Esophagus squamous epithelium (tissue), 5 donors: ENCODE measurements around the gene PTPRT. TPM values are rescaled to one million over a fixed set of nuclear protein-coding genes. Genes with fewer than 3 reads are reported as not detected.

Source experiments
- DNase-seq: peaks from one replicate; lab custom pipeline; 2025; lab: John Stamatoyannopoulos, UW
- H3K27ac ChIP-seq, 4 donors: fragments of 200-600 bp; sonication (generic); one replicate each; pipeline ENCODE4 v1.5.1; 2016 to 2019; ENCODE audit warnings: mild to moderate bottlenecking in 1 of 4
- H3K27me3 ChIP-seq, 4 donors: fragments of 200-600 bp; sonication (generic); 1 replicate in 3 of 4; 2 replicates in 1 of 4; pipeline versions ENCODE4 v1.5.1 to v1.6.0; 2017 to 2021; ENCODE audit warnings: antibody characterized with exemption in 1 of 4
- H3K36me3 ChIP-seq, 3 donors: fragments of 200-600 bp; sonication (generic); one replicate each; pipeline ENCODE4 v1.5.1; 2016 to 2019
- H3K4me1 ChIP-seq, 3 donors: fragments of 200-600 bp; sonication (generic); one replicate each; pipeline ENCODE4 v1.5.1; 2017 to 2019
- H3K4me3 ChIP-seq, 4 donors: fragments of 200-600 bp; sonication (generic); 1 replicate in 3 of 4; 2 replicates in 1 of 4; pipeline ENCODE4 v1.5.1; 2016 to 2019; ENCODE audit warnings: mild to moderate bottlenecking in 2 of 4, moderate library complexity in 1 of 4
- H3K9me3 ChIP-seq, 3 donors: fragments of 200-600 bp; sonication (generic); one replicate each; pipeline ENCODE4 v1.5.1; 2016 to 2019
- CTCF ChIP-seq, 6 experiments: fragments of 450-650 bp in 4 of 6; fragments of 200-600 bp in 2 of 6; sonication (generic) in 2 of 6; IDR thresholded peaks; one replicate each; pipeline ENCODE4 v1.5.1; 2016 to 2019; ENCODE audit warnings: antibody characterized with exemption in 6 of 6, mild to moderate bottlenecking in 4 of 6, moderate library complexity in 4 of 6
- POLR2A ChIP-seq, 4 donors: fragments of 450-650 bp; IDR thresholded peaks; one replicate each; pipeline ENCODE4 v1.6.1; 2017; ENCODE audit warnings: antibody characterized with exemption in 4 of 4, mild to moderate bottlenecking in 4 of 4, moderate library complexity in 3 of 4
- WGBS, 2 donors: methylation state at CpG; one replicate each; pipeline ENCODE4 v1.1.5; 2018; 5-methylcytosine and 5-hydroxymethylcytosine counted together
- intact Hi-C: fragments of 100-400 bp; cut with DNase I; formaldehyde crosslinking; loops from one replicate; pipeline ENCODE4 v1.15.0; 2022
- total RNA-seq, 4 donors: library from RNA; depleted of rRNA; stranded (reverse); fragments of >200 nt; gene quantifications; one replicate each; pipeline ENCODE4 v1.1.0, GENCODE V29; 2016
- donor health status: DM: yes; HTN: yes; CAD: no.

PTPRT gene
- total RNA-seq, 4 donors from 2014 or later, result under 0.01 to 0.06 TPM; not detected in 2

GRCh38 chr20:42544926-42545325, 644.8 kb downstream of the PTPRT start:
- Histone ChIP-seq H3K4me3 (no peak overlapping the region), H3K27me3 (no peaks in the 10 kb centered on the region), H3K36me3 (no peaks in the 10 kb centered on the region), H3K4me1 (no peaks in the 10 kb centered on the region), H3K27ac (no peak overlapping the region), H3K9me3 (no peaks in the 10 kb centered on the region)
- no peak for TF ChIP-seq CTCF (IDR thresholded peaks at IDR 0.05)
- no peak for DNase-seq
- 76 to 80% methylated on average over 5 of the region's 5 CpGs for WGBS, 2 donors
- intact Hi-C loops, result no loop called here

- no peaks in the 10 kb centered on the region for H3K36me3 ChIP-seq
- no peak for DNase-seq
- no peaks in the 10 kb centered on the region for H3K9me3 ChIP-seq
- intact Hi-C loops, result no loop called here
- peaks cover 0 to 5% (median 0%) of the 10 kb centered on the region in 4 donors for H3K27me3 ChIP-seq
- H3K4me1 ChIP-seq, result no peaks in the 10 kb centered on the region
- no peak overlapping the region for H3K4me3 ChIP-seq
- 69 to 73% methylated on average over 7 to 9 of the region's 9 CpGs for WGBS, 2 donors
- H3K27ac ChIP-seq, result no peak overlapping the region
- TF ChIP-seq POLR2A (IDR thresholded peaks at IDR 0.05), result no peak
- TF ChIP-seq CTCF (IDR thresholded peaks at IDR 0.05), result no peak
Measured at GRCh38 chr20:42532831-42533230, 656.9 kb downstream of the PTPRT start.

GRCh38 chr20:42531508-42531961, 658.2 kb downstream of the PTPRT start:
- DNase-seq, result no peak
- Histone ChIP-seq H3K36me3 (no peaks in the 10 kb centered on the region), H3K27ac (no peak overlapping the region), H3K4me1 (no peaks in the 10 kb centered on the region), H3K4me3 (no peak overlapping the region), H3K27me3 (peaks cover 0 to 5% (median 0%) of the 10 kb centered on the region in 4 donors), H3K9me3 (no peaks in the 10 kb centered on the region)
- WGBS, 2 donors, result 56 to 68% methylated on average over 7 of the region's 7 CpGs
- intact Hi-C loops, result no loop called here
- TF ChIP-seq CTCF (IDR thresholded peaks at IDR 0.05), result no peak
- no peak for TF ChIP-seq POLR2A (IDR thresholded peaks at IDR 0.05)

- no peaks in the 10 kb centered on the region for H3K9me3 ChIP-seq
- H3K27me3 ChIP-seq, result peaks cover 0 to 5% (median 0%) of the 10 kb centered on the region in 4 donors
- 16 to 26% methylated on average over 4 of the region's 4 CpGs for WGBS, 2 donors
- no peak for DNase-seq
- H3K36me3 ChIP-seq, result no peaks in the 10 kb centered on the region
- H3K4me1 ChIP-seq, result no peaks in the 10 kb centered on the region
- intact Hi-C loops, result no loop called here
- TF ChIP-seq POLR2A (IDR thresholded peaks at IDR 0.05), result no peak
- peak in 5 of 6 experiments; percentile 41 to 63 (median 51) for TF ChIP-seq CTCF (IDR thresholded peaks at IDR 0.05)
- H3K4me3 ChIP-seq, result no peak overlapping the region
- H3K27ac ChIP-seq, result no peak overlapping the region
Measured at GRCh38 chr20:42530855-42531448, 658.8 kb downstream of the PTPRT start.

GRCh38 chr20:42530191-42530590, 659.5 kb downstream of the PTPRT start:
- Histone ChIP-seq H3K4me3 (no peak overlapping the region), H3K4me1 (no peaks in the 10 kb centered on the region), H3K36me3 (no peaks in the 10 kb centered on the region), H3K27ac (no peak overlapping the region), H3K9me3 (no peaks in the 10 kb centered on the region), H3K27me3 (peaks cover 0 to 5% (median 0%) of the 10 kb centered on the region in 4 donors)
- 71 to 84% methylated on average over 3 of the region's 4 CpGs for WGBS, 2 donors
- no peak for TF ChIP-seq CTCF (IDR thresholded peaks at IDR 0.05)
- no peak for TF ChIP-seq POLR2A (IDR thresholded peaks at IDR 0.05)
- DNase-seq, result no peak
- intact Hi-C loops, result no loop called here
